ENCODE measurements around the gene COQ7.

DNA sequence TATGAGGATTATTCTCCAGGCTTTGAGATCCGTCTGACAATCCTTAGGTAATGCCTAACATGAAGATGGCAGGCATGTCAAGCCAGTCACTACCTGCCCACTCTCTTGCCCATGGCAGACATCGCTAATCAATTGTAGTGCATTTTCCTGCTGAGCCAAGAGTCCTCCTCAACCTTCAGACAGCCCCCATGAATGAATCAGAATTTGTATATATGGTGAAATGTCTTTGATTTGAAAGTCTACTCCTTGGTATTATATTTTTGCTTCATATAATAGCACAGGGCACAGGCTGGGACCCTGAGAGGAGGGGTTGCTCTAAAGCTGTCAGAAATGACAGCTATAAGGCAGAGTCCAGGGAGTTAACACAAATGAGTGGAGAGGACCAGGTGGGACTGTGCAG lies 27.0 kb upstream of the COQ7 start:
- TF ChIP-seq POLR2AphosphoS5 (IDR thresholded peaks at IDR 0.05) (no peak), POLR2A (IDR thresholded peaks at IDR 0.05) (no peak), CTCF (IDR thresholded peaks at IDR 0.05) (no peak)

All from breast epithelium (tissue), 3 donors.